ENCODE results near the gene BEGAIN.

Gene BEGAIN

DNA sequence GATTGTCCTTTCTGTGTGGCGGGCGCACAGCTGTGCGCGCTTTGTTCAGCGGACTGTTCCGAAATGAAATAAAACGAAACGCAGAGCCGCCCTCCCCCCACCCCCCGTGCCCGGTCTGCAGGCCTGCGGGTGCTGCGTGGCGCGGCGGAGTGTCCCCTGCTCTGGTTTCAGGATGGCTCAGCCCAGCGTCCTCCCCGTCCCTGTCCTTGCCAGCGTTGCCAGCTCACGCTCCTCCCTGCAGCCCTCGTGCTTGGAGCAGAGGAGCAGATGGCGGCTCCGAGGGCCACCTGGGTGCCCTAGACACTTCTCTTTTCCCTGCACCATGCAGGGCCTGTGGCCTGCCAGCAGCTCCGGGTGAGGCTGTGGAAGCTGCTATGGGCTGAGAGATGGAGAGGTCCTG, 17.5 kb upstream of the BEGAIN start:
- DNase-seq (ENCODE audit: extremely low read depth, low read depth): no peak
- no peak for TF ChIP-seq CTCF (IDR thresholded peaks at IDR 0.05; ENCODE audit: low read depth, low read length)

- no peak for TF ChIP-seq CTCF (IDR thresholded peaks at IDR 0.05; ENCODE audit: low read depth, low read length)
- no peak for DNase-seq (ENCODE audit: extremely low read depth, low read depth)
Observed at GRCh38 chr14:100604121-100604501, 16.9 kb upstream of the BEGAIN start.

GRCh38 chr14:100603341-100604120, 16.3 kb upstream of the BEGAIN start:
- DNase-seq (ENCODE audit: extremely low read depth, low read depth): no peak
- no peak for TF ChIP-seq CTCF (IDR thresholded peaks at IDR 0.05; ENCODE audit: low read depth, low read length)

DNA sequence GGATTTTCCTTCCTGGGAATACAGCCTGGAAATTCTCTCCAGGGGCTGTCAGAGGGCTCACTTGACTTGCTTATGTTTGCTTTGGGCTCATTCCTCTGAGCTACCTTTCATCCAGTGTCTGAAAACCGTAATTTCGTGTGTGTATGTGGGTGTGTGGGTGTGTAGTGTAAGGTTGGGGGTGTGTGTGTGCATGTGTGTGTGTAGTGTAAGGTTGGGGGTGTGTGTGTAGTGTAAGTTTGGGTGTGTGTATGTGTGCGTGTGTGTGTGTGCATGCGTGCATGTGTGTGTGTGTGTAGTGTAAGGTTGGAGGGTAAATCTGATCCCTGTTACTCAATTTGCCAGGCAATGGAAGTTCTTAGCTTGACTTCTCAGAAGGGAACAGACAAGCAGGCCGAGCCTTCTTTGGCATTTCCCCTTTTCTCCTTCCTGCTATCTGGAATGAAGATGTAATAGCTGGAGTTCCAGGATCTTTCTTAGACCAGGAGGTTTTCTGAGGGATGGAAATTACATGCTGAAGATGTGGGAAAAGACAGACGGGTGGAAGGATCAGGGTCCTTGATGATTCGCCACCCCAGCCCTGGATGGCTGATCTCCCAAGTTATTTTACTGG, 15.5 kb upstream of the BEGAIN start:
- TF ChIP-seq CTCF (IDR thresholded peaks at IDR 0.05; ENCODE audit: low read depth, low read length): no peak
- no peak for DNase-seq (ENCODE audit: extremely low read depth, low read depth)

DNA sequence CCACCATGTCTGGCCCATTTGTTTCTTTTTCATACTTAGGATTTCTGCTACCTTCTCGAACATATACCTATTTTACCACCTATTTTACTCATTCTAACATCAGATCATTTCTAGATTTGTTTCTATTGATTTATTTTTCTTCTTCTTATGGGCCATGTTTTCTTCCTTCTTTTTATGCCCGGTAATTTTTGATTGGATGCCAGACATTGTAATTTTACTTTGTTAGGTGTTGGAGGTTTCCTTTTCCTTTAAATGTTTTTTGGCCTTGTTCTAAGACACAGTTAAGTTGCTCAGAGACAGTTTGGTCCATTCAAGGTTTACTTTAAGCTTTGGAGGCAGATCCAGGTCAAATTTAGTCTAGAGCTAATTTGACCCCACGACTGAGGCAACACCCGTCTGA, 14.7 kb upstream of the BEGAIN start:
- DNase-seq (ENCODE audit: extremely low read depth, low read depth): no peak
- no peak for TF ChIP-seq CTCF (IDR thresholded peaks at IDR 0.05; ENCODE audit: low read depth, low read length)

- no peak for DNase-seq (ENCODE audit: extremely low read depth, low read depth)
- TF ChIP-seq CTCF (IDR thresholded peaks at IDR 0.05; ENCODE audit: low read depth, low read length): no peak
Observed at GRCh38 chr14:100601064-100601463, 13.8 kb upstream of the BEGAIN start.

DNA sequence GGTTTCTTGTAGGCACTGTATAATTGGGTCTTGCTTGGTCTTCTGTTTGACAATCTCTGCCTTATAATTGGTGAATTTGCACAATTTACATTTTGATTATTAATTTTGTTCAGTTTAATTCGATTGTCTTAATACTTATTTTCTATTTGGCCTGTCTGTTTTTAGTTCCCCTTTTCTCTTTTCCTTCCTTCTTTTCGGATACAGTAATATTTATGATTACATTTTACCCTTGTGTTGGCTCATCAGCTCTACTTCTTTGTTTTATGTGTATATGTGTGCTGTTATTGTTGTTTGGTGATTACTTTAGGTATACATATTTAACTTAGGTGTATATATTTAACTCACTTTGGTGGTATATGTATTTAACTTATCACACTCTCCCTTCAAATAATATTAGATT, 12.8 kb upstream of the BEGAIN start:
- no peak for TF ChIP-seq CTCF (IDR thresholded peaks at IDR 0.05; ENCODE audit: low read depth, low read length)
- no peak for DNase-seq (ENCODE audit: extremely low read depth, low read depth)
